HL-60 (cell line): ENCODE results near the gene UBC.

Source experiments
- DNase-seq, 2 experiments: peaks; one replicate each; pipeline ENCODE4 v3.0.0-alpha.2; 2010 to 2020; ENCODE audit warnings: low read depth in 1 of 2, low spot score in 1 of 2
- H3K27ac ChIP-seq: fragments of 250-450 bp; sonication (Bioruptor Pico); replicated peaks from 2 replicates; pipeline ENCODE4 v1.5.1; 2020; ENCODE audit warnings: mild to moderate bottlenecking, moderate library complexity
- H3K27me3 ChIP-seq: fragments of 250-450 bp; sonication (Bioruptor Pico); 2 replicates; pipeline ENCODE4 v1.5.1; 2021; ENCODE audit warnings: mild to moderate bottlenecking, moderate library complexity; ENCODE audit not compliant: insufficient read depth, poor library complexity, severe bottlenecking
- H3K4me3 ChIP-seq: replicated peaks from 2 replicates; pipeline ENCODE4 v1.5.1; 2011; ENCODE audit warnings: mild to moderate bottlenecking, control low read depth, low read length; ENCODE audit not compliant: insufficient read depth
- CTCF ChIP-seq: IDR thresholded peaks from one replicate; pipeline ENCODE4 v1.5.1; 2011; ENCODE audit warnings: low read length, control low read depth, inconsistent platforms; ENCODE audit not compliant: insufficient read depth
- GABPA ChIP-seq: IDR thresholded peaks from 2 replicates; pipeline ENCODE4 v1.6.1; 2012; ENCODE audit warnings: low read depth
- POLR2AphosphoS5 ChIP-seq: IDR thresholded peaks from 2 replicates; pipeline ENCODE4 v1.6.1; 2012; ENCODE audit warnings: low read depth
- SPI1 ChIP-seq: IDR thresholded peaks from 2 replicates; pipeline ENCODE4 v1.6.1; 2012; ENCODE audit warnings: low read depth, mild to moderate bottlenecking, borderline replicate concordance
- TF ChIP-seq, protein P1 (sequence below): IDR thresholded peaks from 2 replicates; pipeline ENCODE4 v1.6.1; 2012; ENCODE audit warnings: low read depth; ENCODE audit not compliant: insufficient replicate concordance

Gene UBC

DNA sequence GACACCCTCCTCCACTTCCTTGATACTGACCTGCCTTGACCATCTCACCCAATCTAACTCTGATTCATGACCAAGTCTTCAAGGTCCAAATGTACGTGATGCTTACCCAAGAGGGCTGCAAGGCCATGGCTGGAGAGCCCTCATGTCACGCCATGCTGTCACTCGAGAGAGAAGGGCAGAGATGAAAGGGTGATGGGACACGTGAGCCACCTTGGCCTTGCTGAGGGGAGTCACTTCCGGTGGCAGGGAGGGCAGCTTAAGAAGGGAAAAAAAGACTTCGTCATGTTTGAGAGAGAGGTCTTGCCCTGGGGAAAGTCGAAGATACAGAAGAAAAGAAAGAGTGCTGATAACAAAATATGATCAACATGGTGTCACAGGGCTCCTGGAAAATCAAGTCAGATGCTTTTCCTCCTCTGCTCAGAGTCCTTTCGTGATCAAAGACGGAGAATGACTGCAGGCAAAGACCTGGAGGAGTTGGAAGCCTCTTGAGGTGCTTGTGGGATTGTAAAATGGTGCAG, 47.5 kb downstream of the UBC start:
- H3K4me3 ChIP-seq = no peak overlapping the region
- H3K27ac ChIP-seq = no peak overlapping the region
- no peak for DNase-seq
- no peak for TF ChIP-seq SPI1
- TF ChIP-seq, protein P1, sequence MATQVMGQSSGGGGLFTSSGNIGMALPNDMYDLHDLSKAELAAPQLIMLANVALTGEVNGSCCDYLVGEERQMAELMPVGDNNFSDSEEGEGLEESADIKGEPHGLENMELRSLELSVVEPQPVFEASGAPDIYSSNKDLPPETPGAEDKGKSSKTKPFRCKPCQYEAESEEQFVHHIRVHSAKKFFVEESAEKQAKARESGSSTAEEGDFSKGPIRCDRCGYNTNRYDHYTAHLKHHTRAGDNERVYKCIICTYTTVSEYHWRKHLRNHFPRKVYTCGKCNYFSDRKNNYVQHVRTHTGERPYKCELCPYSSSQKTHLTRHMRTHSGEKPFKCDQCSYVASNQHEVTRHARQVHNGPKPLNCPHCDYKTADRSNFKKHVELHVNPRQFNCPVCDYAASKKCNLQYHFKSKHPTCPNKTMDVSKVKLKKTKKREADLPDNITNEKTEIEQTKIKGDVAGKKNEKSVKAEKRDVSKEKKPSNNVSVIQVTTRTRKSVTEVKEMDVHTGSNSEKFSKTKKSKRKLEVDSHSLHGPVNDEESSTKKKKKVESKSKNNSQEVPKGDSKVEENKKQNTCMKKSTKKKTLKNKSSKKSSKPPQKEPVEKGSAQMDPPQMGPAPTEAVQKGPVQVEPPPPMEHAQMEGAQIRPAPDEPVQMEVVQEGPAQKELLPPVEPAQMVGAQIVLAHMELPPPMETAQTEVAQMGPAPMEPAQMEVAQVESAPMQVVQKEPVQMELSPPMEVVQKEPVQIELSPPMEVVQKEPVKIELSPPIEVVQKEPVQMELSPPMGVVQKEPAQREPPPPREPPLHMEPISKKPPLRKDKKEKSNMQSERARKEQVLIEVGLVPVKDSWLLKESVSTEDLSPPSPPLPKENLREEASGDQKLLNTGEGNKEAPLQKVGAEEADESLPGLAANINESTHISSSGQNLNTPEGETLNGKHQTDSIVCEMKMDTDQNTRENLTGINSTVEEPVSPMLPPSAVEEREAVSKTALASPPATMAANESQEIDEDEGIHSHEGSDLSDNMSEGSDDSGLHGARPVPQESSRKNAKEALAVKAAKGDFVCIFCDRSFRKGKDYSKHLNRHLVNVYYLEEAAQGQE = no peak
- TF ChIP-seq CTCF = no peak
- no peak for TF ChIP-seq GABPA
- no peak for TF ChIP-seq POLR2AphosphoS5
- H3K27me3 ChIP-seq = no peaks in the 10 kb centered on the region

DNA sequence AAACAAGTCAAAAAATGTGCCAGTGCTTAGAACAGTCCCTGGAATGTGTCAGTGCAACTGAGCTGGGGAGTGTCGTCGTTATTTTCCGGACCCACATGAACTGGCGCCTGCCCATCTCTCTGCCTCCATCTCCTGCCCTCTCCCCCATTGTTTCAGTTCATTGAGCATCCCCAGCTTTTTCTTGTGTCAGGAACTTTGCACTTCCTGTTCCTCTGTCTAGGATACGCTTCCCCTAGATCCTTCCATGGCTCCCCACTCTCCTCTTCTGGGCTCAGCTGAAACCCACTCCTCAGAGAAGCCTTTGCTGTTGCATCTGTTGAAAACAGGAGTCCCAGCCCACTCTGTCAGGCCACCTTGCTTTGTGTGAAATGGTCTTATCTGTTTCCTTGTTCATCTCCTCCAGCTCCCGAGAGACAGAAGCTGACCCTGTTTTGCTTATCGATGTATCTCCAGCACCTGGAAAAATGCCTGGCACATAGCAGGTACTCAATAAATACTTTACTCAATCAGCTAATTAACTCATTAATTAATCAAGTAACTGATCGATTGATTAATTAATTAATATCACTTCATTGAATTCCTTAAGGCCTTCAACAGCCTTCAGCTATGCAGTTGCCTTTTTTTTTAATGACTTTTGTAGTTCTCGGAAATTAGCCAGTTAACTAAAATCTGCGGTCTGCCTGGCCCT, 48.1 kb downstream of the UBC start:
- no peaks in the 10 kb centered on the region for H3K27me3 ChIP-seq
- H3K27ac ChIP-seq = no peak overlapping the region

DNA sequence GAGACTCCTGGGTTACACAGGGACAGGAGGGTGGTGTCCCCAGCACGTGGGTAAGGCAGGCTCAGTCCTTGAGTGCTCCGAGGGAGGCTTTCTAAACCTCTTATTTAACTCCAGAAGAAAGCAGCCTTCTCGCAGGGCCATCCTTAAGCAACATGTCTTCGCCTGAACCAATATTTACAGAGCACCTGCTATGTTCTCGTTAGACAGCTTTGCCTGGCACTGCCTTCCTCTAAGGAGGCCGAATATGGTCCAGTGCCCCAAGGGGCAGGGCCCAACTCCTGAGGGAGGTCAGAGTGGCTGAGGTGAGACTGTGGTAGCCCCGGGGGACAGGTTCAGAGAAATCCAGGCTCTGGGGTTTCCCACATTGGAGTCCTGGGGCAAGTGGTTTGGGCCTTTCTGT, 48.7 kb downstream of the UBC start:
- TF ChIP-seq SPI1 = no peak
- no peak for TF ChIP-seq POLR2AphosphoS5
- TF ChIP-seq GABPA = no peak
- TF ChIP-seq, protein P1 = no peak
- no peak for TF ChIP-seq CTCF
- H3K4me3 ChIP-seq = no peak overlapping the region
- no peak for DNase-seq
- H3K27ac ChIP-seq = no peak overlapping the region
- H3K27me3 ChIP-seq = no peaks in the 10 kb centered on the region

More for the DNA sequence above, 48.1 kb downstream of the UBC start:
- DNase-seq = no peak
- TF ChIP-seq SPI1 (peak; percentile 17; the same call in 1 of the 2 replicates), CTCF (no peak)
- H3K4me3 ChIP-seq = no peak overlapping the region

DNA sequence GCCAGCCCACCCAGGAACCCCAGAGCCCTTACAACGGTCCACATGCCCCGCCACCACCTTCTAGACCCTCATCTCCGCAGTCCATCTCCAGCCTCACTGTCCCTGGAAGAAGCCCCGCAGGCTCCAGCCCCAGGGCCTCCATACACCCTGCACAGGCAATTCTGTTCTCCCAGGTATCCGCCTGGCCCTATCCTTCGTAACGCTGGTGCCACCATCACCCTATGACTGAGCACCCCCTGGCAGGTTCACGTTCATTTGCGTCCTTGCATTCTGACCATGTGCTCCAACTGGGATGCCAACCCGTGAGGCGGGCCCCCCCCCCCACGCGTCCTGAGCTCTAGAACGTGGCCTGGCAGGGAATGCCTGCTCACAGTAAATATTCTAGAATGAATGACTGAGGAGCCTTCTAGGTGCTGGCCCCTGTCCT, 50.1 kb downstream of the UBC start:
- DNase-seq = no peak
- H3K4me3 ChIP-seq = no peak overlapping the region
- H3K27me3 ChIP-seq = no peaks in the 10 kb centered on the region
- TF ChIP-seq POLR2AphosphoS5 (0 out of 2 replicates have a peak, but pooled peaks have one; percentile 3), GABPA (no peak)
- H3K27ac ChIP-seq = peak overlapping the region; percentile 82
